HG03159 (cell line): ENCODE data around the gene UFSP1.
"Not testable (repeated sequence)": the region's sequence is repeated elsewhere in the genome, so short reads cannot be mapped to it uniquely, and the experiment has no call there.

ENCODE experiments used
- ATAC-seq: cut with Tn5 transposase; IDR thresholded peaks from one replicate; pipeline ENCODE4 v1.9.1; 2021; ENCODE audit warnings: mild to moderate bottlenecking, moderate library complexity; ENCODE audit not compliant: unreplicated experiment

The UFSP1 gene

DNA sequence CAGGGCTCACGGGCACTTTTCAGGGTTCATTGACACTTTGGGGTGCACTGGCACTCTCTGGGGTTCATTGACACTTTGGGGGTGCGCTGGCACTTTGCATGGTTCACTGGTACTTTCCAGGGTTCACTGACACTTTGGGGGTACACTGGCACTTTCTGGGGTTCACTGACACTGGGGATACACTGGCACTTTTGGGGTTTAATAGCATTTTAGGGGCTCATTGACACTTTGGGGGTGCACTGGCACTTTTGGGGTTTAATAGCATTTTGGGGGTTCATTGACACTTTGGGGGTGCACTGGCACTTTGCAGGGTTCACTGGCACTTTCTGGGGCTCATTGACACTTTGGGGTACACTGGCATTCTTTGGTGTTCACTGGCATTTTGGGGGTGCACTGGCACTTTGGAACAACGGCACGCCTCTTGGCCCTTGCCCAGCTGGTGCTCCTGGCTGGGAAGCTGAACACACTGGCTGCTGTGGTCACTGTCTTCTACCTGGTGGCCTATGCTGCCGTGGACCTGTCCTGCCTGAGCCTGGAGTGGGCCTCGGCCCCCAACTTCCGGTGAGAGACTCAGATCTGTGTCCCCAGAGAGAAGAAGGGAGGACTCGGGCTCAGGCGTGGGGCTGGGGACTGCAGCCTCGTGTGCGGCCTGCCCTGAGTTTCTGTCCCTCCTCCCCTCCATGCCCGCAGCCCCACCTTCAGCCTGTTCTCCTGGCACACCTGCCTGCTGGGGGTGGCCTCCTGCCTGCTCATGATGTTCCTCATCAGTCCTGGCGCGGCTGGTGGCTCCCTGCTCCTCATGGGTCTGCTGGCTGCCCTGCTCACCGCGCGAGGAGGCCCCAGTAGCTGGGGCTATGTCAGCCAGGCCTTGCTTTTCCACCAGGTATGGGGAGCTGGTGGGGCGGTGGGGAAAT is 28.6 kb downstream of the UFSP1 start:
- no peak for ATAC-seq

DNA sequence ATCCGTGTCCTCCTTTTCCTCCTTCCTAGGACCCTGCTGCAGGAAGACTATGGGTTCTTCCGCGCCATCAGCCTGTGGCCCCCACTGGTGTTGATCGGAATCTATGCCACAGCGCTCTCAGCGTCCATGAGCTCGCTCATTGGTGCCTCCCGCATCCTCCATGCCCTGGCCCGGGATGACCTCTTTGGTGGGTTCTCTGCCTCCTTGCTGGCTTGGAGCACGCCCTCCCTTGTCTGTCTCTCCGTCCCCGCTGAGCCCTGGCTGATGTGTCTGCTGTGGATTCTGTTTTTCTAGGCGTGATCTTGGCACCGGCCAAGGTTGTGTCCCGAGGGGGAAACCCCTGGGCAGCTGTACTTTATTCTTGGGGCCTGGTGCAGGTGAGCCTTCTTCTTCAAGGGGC is 29.7 kb downstream of the UFSP1 start:
- no peak for ATAC-seq

DNA sequence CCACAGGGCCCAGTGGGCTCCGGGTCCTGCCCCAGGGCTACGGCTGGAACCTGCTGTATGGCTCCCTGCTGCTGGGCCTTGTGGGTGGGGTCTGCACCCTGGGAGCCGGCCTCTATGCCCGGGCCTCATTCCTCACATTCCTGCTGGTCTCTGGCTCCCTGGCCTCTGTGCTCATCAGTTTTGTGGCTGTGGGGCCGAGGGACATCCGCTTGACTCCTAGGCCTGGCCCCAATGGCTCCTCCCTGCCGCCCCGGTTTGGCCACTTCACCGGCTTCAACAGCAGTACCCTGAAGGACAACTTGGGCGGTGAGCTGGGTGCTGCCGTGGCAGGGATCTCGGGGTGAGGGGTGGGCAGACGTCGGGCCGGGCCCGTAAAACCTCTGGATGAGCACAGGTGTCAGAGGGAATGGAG is 32.6 kb downstream of the UFSP1 start:
- ATAC-seq = no peak

DNA sequence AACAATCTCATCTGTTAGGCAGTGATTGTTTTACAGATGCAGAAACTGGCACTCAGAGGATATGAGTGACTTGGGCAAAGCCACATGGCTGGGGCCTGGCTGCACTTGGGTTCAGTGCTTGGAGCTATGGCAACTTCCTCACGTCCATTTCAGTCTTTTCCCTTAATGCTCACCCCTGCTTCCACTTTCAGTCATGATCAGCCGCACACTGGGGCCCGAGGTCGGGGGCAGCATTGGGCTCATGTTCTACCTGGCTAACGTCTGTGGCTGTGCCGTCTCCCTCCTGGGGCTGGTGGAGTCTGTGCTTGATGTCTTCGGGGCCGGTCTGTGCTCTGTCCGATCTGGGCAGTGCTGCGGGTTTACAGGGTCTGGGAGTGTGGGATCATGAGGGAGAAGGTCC is 34.0 kb downstream of the UFSP1 start:
- ATAC-seq = no peak

DNA sequence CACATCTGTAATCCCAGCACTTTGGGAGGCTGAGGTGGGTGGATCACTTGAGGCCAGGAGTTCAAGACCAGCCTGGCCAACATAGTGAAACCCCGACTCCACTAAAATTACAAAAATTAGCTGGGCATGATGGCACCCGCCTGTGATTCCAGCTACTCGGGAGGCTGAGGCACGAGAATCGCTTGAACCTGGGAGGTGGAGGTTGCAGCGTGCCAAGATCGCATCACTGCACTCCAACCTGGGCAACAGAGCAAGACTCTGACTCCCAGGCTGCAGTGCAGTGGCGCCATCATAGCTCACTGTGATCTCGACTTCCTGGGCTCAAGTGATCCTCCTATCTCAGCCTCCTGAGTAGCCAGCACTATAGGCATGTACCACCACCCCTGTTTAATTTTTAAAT is 34.6 kb downstream of the UFSP1 start:
- not testable (repeated sequence) for ATAC-seq

DNA sequence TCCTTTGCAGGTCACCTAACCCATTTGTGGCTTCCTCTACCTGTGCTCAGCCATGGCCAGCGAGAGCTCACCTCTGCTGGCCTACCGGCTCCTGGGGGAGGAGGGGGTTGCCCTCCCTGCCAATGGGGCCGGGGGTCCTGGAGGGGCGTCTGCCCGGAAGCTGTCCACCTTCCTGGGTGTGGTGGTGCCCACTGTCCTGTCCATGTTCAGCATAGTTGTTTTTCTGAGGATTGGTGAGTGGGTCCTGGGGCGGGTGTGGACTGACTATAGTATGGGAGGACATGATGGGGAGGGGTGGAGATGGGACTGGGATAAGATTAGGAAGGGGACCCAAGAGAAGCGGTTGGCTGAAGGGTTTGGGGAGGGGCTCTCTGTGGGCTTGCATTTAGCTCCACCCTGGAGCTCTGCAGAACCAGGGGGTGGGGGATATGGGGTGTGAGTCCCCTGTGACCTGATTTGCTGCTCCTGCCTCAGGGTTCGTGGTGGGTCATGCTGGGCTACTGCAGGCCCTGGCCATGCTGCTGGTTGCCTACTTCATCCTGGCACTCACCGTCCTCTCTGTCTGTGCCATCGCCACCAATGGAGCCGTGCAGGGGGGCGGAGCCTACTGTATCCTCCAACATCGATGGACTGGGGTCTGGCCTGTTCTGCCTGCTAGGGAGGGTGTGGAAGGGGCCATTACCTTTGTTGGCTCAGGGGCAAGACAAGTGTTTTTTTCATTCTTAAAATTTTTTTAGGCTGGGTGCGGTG is 35.2 kb downstream of the UFSP1 start:
- no peak for ATAC-seq

DNA sequence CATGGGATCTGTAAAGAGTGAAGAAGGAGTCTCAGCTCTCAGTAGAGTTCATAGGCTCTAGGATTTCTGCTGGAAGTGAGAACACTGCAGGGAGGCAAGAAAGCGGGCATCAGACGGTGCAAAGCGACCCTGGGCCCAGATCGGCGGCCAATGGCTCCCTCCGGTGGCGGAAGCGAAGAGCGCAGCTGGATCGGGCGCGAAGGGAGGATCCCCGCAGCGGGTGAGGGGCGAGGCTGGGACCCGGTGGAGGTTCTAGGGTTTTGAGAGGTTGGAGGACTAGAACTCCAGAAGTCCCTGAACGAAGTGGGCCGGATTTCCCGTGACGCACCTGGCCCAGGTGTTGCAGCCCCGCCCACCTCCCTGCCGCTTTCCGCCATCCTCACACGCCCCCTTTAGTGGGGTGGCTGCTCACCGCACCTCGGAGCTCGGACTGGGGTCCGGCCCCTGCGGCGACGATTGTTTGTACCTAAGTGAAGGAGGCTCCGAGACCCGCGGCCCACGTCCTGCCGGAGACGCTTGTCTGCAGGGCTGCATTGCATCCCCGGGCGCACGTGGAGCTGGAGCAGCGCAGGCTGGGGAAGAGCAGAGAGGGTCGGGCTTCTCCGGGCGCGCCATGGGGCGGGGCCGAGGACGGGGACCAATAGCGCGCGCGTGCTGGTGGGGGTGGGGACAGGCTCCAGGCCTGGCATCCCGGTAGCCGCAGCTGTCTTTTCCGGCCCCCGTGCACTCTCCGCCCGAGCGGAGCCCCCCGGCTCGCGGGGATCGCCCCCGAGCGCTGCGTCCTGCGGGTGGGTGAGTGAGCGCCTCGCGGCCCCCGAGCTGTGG is 37.3 kb downstream of the UFSP1 start, which contains the start of gene SLC12A9:
TSS of gene SLC12A9 (plus strand) at position 666 of the 825 bp plus-strand sequence. CDS start 1,485 bp downstream, outside the sequence.
- ATAC-seq = peak; percentile 86

DNA sequence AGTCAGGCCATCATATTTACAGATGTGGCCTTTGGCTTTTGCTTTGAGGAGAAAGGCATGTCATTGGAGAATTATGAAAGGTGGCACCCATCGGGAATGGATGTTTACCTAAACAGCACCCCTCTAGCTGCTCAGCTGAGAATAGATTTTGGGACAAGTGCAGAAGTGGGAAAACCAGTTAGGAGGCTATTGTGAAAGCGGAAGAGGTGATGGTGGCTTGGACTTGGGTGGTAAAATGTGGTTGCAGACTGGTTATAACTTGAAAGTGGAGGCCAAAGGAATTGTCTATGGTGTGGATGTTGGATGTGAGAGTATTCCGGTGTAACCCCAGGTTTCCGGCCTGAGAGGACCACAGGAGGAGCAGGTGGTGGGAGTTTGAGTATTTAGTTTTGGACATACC is 42.2 kb downstream of the UFSP1 start:
- no peak for ATAC-seq

DNA sequence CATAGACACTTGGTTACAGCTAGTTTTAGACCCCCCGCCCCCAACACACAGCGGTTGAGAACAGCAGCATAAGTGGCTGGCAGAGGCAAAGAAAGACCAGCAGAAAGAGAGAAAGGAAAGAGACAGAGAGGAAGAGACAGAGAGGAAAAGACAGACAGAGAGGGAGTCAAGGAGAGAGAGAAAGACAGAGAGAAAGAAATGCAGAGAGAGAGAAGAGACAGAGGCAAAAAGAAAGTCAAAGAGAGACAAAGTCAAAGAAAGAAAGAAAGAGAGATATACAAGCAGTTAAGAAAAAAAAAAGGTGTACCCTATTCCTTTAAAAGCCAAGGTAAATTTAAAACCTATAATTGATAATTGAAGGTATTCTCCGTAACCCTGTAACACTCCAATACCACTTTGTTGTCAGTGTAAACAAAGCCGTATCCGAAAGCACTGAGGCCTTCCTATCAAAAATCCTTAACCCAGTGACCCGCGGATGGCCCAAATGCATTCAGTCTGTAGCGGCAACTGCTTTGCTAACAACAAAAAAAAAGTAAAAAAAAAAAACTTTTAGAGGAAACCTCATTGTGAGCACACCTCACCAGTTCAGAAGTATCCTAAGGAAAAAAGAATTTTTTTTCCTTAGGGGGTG is 48.9 kb downstream of the UFSP1 start:
- no peak for ATAC-seq

DNA sequence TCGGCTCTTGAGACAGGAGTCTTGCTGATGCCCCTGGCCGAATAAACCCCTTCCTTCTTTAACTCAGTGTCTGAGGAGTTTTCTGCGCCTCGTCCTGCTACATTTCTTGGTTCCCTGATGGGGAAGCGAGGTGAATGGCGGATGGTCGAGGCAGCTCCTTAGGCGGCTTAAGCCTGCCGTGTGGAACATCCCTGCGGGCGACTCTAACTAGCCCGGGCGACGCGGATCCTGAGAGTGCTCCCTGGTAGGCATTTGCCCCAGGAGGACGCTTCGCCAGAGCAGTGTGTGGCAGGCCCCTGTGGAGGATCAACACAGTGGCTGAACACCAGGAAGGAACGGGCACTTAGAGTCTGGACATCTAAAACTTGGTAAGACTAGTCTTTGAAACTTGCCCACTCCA is 50.2 kb downstream of the UFSP1 start:
- no peak for ATAC-seq
